Measurements from ENCODE around the gene GDF7. TPM values are rescaled to one million over a fixed set of nuclear protein-coding genes. Genes with fewer than 3 reads are reported as not detected.
A peak's percentile ranks its signal among the peaks of the same experiment; 100 is the strongest.

GDF7 gene
- polyA plus RNA-seq, 1 donor (not counting 4 experiments of a cell fraction or from before 2014, with no cell fraction given): not detected

DNA sequence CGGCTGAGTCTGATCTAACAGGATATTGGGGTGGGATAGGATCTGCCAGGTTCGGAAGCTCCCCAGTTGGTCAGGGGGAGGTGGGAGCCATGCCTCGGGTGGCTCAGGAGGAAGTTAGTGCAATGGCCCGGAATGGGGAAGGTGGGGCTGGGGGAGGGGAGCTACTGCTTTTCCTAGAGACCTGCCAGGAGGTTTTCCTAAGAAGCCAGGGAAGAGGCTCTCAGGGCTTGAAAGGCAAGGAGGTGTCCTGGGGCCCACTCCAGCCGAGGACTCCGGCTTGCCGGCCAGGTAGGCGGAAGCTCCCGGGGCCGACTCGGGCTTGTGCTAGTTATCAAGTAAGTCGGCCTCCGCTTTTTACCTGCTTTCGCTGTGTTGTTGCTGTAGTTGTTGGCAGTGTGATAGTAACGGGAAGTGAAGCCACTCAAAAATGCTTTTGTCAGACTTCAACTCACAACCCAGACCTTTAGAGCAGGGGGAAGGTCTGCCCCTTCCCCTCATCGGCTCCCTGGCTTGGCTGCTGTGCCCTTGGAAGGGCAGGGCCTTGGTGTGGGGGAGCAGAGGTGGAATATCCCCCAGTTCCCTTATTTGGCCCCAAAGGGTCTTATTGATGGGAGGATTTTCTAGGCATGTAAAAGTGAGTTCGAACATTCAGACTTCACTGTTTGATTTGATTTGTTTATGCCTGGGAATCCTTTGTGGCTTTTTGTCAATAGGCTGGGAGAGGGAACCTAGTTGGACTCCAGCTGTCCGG lies 5.4 kb downstream of the GDF7 start:
- H3K4me3 ChIP-seq (ENCODE audit: control insufficient read depth in 2 of 3, extremely low read depth in 1 of 3, insufficient read depth in 2 of 3, low read depth in 1 of 3, low read length in 3 of 3): no peak overlapping the region
- H3K27ac ChIP-seq (ENCODE audit: control insufficient read depth, insufficient read depth, low read length): no peak overlapping the region
- no peaks in the 10 kb centered on the region for H3K4me1 ChIP-seq (ENCODE audit: control insufficient read depth, extremely low read depth, insufficient read depth, low read length)
- DNase-seq (ENCODE audit: low read depth, low spot score) (no peak), FAIRE-seq (no peak)
- dilution Hi-C loops (cut with MboI; ENCODE audit: extremely low pct_ligation_motif_present, low sequenced_read_pairs): no loop called here
- no peaks in the 10 kb centered on the region for H4K20me1 ChIP-seq (ENCODE audit: control insufficient read depth, extremely low read depth, insufficient read depth, low read length)
- H2AFZ ChIP-seq (ENCODE audit: control insufficient read depth, low read length): no peak overlapping the region
- H3K4me2 ChIP-seq (ENCODE audit: control insufficient read depth, extremely low read depth, insufficient read depth, low read depth, low read length): no peak overlapping the region
- TF ChIP-seq EZH2 (IDR thresholded peaks at IDR 0.05; ENCODE audit: low read length): peak; percentile 72
- TF ChIP-seq, protein P1, sequence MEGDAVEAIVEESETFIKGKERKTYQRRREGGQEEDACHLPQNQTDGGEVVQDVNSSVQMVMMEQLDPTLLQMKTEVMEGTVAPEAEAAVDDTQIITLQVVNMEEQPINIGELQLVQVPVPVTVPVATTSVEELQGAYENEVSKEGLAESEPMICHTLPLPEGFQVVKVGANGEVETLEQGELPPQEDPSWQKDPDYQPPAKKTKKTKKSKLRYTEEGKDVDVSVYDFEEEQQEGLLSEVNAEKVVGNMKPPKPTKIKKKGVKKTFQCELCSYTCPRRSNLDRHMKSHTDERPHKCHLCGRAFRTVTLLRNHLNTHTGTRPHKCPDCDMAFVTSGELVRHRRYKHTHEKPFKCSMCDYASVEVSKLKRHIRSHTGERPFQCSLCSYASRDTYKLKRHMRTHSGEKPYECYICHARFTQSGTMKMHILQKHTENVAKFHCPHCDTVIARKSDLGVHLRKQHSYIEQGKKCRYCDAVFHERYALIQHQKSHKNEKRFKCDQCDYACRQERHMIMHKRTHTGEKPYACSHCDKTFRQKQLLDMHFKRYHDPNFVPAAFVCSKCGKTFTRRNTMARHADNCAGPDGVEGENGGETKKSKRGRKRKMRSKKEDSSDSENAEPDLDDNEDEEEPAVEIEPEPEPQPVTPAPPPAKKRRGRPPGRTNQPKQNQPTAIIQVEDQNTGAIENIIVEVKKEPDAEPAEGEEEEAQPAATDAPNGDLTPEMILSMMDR (optimal IDR thresholded peaks at IDR 0.05 in 1 of 3, IDR thresholded peaks at IDR 0.05 in 1 of 3, conservative IDR thresholded peaks at IDR 0.05 in 1 of 3; ENCODE audit: extremely low read depth in 1 of 3, insufficient read depth in 2 of 3, low read length in 3 of 3): no peak
- no peaks in the 10 kb centered on the region for H3K79me2 ChIP-seq (ENCODE audit: control insufficient read depth, insufficient read depth, low read length)
- no peaks in the 10 kb centered on the region for H3K9me1 ChIP-seq (ENCODE audit: control insufficient read depth, extremely low read depth, insufficient read depth, low read length)
- H3K36me3 ChIP-seq (ENCODE audit: control insufficient read depth in 2 of 2, extremely low read depth in 1 of 2, insufficient read depth in 2 of 2, low read length in 2 of 2): no peaks in the 10 kb centered on the region
- no peak overlapping the region for H3K9ac ChIP-seq (ENCODE audit: control insufficient read depth, extremely low read depth, insufficient read depth, low read length)
- peaks cover 68% of the 10 kb centered on the region for H3K27me3 ChIP-seq (ENCODE audit: control insufficient read depth, extremely low read depth, insufficient read depth, low read length)
- no peaks in the 10 kb centered on the region for H3K9me3 ChIP-seq (ENCODE audit: control insufficient read depth, low read depth, low read length)

DNA sequence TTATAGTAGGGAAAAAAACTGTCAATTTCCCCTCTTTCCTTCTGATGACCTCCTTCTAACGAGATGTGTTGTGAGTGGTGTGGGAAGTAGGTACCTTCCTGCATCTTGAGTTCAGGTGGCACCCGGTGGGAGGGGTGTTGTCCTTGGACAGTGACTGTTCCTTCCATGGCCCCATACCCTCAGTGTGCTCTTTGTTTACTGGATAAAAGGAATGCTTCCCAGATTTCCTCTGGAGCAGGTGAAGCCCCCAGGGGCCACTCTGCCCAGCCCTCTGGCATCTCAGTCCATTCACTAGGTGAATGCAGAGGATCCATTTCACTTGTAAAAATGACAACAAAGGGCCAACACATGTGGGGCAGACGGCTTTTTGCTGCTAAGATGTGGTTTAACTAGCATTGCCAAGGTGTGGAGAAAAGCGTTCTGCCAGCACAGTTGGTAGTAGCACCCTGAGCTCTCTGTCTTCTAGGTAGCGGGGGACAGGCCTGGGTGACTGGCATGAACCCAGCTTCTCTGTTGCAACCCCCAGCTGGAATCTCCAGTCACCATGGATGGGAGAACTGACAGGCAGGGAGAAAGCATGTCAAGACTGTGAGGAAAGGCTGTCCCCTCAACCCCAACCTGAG lies 6.9 kb downstream of the GDF7 start:
- Histone ChIP-seq H3K4me3 (ENCODE audit: control insufficient read depth in 2 of 3, extremely low read depth in 1 of 3, insufficient read depth in 2 of 3, low read depth in 1 of 3, low read length in 3 of 3) (no peak overlapping the region), H3K36me3 (ENCODE audit: control insufficient read depth in 2 of 2, extremely low read depth in 1 of 2, insufficient read depth in 2 of 2, low read length in 2 of 2) (no peaks in the 10 kb centered on the region), H3K27me3 (ENCODE audit: control insufficient read depth, extremely low read depth, insufficient read depth, low read length) (peaks cover 53% of the 10 kb centered on the region), H3K27ac (ENCODE audit: control insufficient read depth, insufficient read depth, low read length) (no peak overlapping the region), H3K9me3 (ENCODE audit: control insufficient read depth, low read depth, low read length) (no peaks in the 10 kb centered on the region), H3K9ac (ENCODE audit: control insufficient read depth, extremely low read depth, insufficient read depth, low read length) (no peak overlapping the region), H2AFZ (ENCODE audit: control insufficient read depth, low read length) (no peak overlapping the region), H4K20me1 (ENCODE audit: control insufficient read depth, extremely low read depth, insufficient read depth, low read length) (no peaks in the 10 kb centered on the region), H3K79me2 (ENCODE audit: control insufficient read depth, insufficient read depth, low read length) (no peaks in the 10 kb centered on the region), H3K4me1 (ENCODE audit: control insufficient read depth, extremely low read depth, insufficient read depth, low read length) (no peaks in the 10 kb centered on the region), H3K4me2 (ENCODE audit: control insufficient read depth, extremely low read depth, insufficient read depth, low read depth, low read length) (no peak overlapping the region), H3K9me1 (ENCODE audit: control insufficient read depth, extremely low read depth, insufficient read depth, low read length) (no peaks in the 10 kb centered on the region)
- FAIRE-seq (no peak), DNase-seq (ENCODE audit: low read depth, low spot score) (no peak)
- dilution Hi-C loops (cut with MboI; ENCODE audit: extremely low pct_ligation_motif_present, low sequenced_read_pairs): no loop called here
- TF ChIP-seq EZH2 (IDR thresholded peaks at IDR 0.05; ENCODE audit: low read length): no peak
- TF ChIP-seq, protein P1 (optimal IDR thresholded peaks at IDR 0.05 in 1 of 3, IDR thresholded peaks at IDR 0.05 in 1 of 3, conservative IDR thresholded peaks at IDR 0.05 in 1 of 3; ENCODE audit: extremely low read depth in 1 of 3, insufficient read depth in 2 of 3, low read length in 3 of 3): no peak
